ENCODE measurements around the gene FUT4. TPM values are rescaled to one million over a fixed set of nuclear protein-coding genes. Genes with fewer than 3 reads are reported as not detected.
A peak's percentile ranks its signal among the peaks of the same experiment; 100 is the strongest.

Gene FUT4
- total RNA-seq, 1 donor: 7.2 TPM

DNA sequence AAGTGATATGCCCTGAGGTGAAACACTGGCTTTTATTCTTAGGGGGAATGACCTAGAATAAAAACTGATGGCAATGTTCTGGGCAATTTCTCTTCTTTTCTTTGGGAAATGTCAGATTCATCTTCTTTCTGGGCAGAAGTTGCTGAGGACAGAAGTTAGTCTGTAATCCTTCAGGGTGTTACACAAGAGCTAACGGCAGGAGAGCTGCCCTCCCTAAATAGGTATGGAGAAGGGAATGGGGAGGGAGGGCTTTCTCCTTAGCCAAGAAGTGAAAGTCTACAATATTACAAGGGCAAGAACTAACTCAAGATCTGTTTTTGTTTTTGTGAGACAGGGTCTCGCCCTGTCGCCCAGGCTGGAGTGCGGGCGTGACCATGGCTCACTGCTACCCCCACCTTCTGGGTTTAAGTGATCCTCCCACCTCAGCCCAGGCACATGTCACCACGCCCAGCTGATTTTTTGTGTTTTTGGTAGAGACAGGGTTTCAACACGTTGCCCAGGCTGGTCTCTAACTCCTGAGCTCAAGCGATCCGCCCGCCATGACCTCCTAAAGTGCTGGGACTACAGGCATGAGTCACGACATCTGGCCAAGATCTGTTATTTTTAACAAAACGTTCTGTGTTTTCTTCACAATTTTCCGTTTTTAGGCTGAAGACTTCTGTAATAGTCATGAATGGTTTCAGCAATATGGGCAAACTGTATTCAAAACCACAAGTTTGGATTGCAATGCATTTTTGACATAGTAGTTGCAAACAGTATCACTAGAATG, 30.7 kb downstream of the FUT4 start:
- H4K20me1 ChIP-seq (ENCODE audit: insufficient read depth, low read length): no peaks in the 10 kb centered on the region
- TF ChIP-seq, protein P1, sequence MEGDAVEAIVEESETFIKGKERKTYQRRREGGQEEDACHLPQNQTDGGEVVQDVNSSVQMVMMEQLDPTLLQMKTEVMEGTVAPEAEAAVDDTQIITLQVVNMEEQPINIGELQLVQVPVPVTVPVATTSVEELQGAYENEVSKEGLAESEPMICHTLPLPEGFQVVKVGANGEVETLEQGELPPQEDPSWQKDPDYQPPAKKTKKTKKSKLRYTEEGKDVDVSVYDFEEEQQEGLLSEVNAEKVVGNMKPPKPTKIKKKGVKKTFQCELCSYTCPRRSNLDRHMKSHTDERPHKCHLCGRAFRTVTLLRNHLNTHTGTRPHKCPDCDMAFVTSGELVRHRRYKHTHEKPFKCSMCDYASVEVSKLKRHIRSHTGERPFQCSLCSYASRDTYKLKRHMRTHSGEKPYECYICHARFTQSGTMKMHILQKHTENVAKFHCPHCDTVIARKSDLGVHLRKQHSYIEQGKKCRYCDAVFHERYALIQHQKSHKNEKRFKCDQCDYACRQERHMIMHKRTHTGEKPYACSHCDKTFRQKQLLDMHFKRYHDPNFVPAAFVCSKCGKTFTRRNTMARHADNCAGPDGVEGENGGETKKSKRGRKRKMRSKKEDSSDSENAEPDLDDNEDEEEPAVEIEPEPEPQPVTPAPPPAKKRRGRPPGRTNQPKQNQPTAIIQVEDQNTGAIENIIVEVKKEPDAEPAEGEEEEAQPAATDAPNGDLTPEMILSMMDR (IDR thresholded peaks at IDR 0.05; ENCODE audit: extremely low read depth, low read depth, low read length): no peak
- H2AFZ ChIP-seq (ENCODE audit: low read length): peak overlapping the region; percentile 78
- H3K4me2 ChIP-seq (ENCODE audit: insufficient read depth, low read length): peak overlapping the region; percentile 70
- peak overlapping the region; percentile 62 for H3K4me3 ChIP-seq (ENCODE audit: insufficient read depth, low read length)
- H3K27me3 ChIP-seq (ENCODE audit: insufficient read depth, low read length): no peaks in the 10 kb centered on the region
- H3K27ac ChIP-seq (ENCODE audit: low read depth, low read length): peak overlapping the region; percentile 29
- H3K4me1 ChIP-seq (ENCODE audit: insufficient read depth, low read length): peaks cover 12% of the 10 kb centered on the region
- no peaks in the 10 kb centered on the region for H3K79me2 ChIP-seq (ENCODE audit: insufficient read depth, low read length)
- no peaks in the 10 kb centered on the region for H3K9me3 ChIP-seq (ENCODE audit: low read depth, low read length)
- H3K36me3 ChIP-seq (ENCODE audit: insufficient read depth, low read length): no peaks in the 10 kb centered on the region
- DNase-seq (ENCODE audit: insufficient read length, low spot score, missing footprints): peak; percentile 83

DNA sequence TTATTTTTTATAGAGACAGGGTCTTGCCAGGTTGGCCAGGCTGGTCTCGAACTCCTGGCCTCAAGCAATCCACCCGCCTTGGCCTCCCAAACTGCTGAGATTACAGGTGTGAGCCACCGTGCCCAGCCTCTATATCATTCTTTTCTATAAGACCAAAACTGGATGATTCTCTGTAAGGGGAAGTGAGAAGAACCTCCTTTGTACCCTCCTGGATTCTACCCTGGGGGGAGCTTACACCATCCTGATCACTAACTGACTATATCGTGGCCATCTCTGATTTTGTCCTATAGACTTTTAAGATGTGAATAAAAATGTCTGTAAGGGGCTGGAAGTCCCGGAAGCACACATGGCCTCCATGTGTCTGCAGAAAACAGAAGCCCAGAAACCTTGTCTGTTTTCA, 32.6 kb downstream of the FUT4 start:
- H4K20me1 ChIP-seq (ENCODE audit: insufficient read depth, low read length): no peaks in the 10 kb centered on the region
- H2AFZ ChIP-seq (ENCODE audit: low read length): no peak overlapping the region
- no peak overlapping the region for H3K27ac ChIP-seq (ENCODE audit: low read depth, low read length)
- no peak overlapping the region for H3K4me2 ChIP-seq (ENCODE audit: insufficient read depth, low read length)
- H3K9me3 ChIP-seq (ENCODE audit: low read depth, low read length): no peaks in the 10 kb centered on the region
- H3K36me3 ChIP-seq (ENCODE audit: insufficient read depth, low read length): no peaks in the 10 kb centered on the region
- no peak for DNase-seq (ENCODE audit: insufficient read length, low spot score, missing footprints)
- no peaks in the 10 kb centered on the region for H3K79me2 ChIP-seq (ENCODE audit: insufficient read depth, low read length)
- H3K4me3 ChIP-seq (ENCODE audit: insufficient read depth, low read length): no peak overlapping the region
- peaks cover 12% of the 10 kb centered on the region for H3K4me1 ChIP-seq (ENCODE audit: insufficient read depth, low read length)
- no peaks in the 10 kb centered on the region for H3K27me3 ChIP-seq (ENCODE audit: insufficient read depth, low read length)
- TF ChIP-seq, protein P1 (IDR thresholded peaks at IDR 0.05; ENCODE audit: extremely low read depth, low read depth, low read length): no peak

DNA sequence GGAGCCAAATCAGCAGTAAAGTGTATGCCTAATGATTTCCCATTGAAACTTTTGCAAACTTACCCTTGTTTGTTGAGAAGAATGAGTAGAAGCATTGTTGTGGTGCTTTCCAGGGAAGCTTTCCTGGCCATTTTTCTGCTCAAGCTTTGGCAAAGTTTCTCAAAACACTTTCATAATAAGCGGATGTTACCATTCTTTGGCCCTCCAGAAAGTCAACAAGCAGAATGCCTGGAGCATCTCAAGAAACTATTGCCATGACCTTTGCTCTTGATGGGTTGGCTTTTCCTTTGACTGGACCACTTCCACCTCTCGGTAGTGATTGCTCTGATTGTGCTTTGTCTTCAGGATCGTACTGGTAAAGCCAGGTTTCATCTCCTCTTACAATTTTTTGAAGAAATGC, 34.1 kb downstream of the FUT4 start:
- no peak overlapping the region for H3K4me2 ChIP-seq (ENCODE audit: insufficient read depth, low read length)
- H3K9me3 ChIP-seq (ENCODE audit: low read depth, low read length): no peaks in the 10 kb centered on the region
- no peaks in the 10 kb centered on the region for H3K36me3 ChIP-seq (ENCODE audit: insufficient read depth, low read length)
- no peaks in the 10 kb centered on the region for H3K79me2 ChIP-seq (ENCODE audit: insufficient read depth, low read length)
- no peak overlapping the region for H2AFZ ChIP-seq (ENCODE audit: low read length)
- H3K4me1 ChIP-seq (ENCODE audit: insufficient read depth, low read length): peaks cover 12% of the 10 kb centered on the region
- no peak overlapping the region for H3K4me3 ChIP-seq (ENCODE audit: insufficient read depth, low read length)
- TF ChIP-seq, protein P1 (IDR thresholded peaks at IDR 0.05; ENCODE audit: extremely low read depth, low read depth, low read length): no peak
- no peaks in the 10 kb centered on the region for H3K27me3 ChIP-seq (ENCODE audit: insufficient read depth, low read length)
- no peak for DNase-seq (ENCODE audit: insufficient read length, low spot score, missing footprints)
- no peak overlapping the region for H3K27ac ChIP-seq (ENCODE audit: low read depth, low read length)
- no peaks in the 10 kb centered on the region for H4K20me1 ChIP-seq (ENCODE audit: insufficient read depth, low read length)

DNA sequence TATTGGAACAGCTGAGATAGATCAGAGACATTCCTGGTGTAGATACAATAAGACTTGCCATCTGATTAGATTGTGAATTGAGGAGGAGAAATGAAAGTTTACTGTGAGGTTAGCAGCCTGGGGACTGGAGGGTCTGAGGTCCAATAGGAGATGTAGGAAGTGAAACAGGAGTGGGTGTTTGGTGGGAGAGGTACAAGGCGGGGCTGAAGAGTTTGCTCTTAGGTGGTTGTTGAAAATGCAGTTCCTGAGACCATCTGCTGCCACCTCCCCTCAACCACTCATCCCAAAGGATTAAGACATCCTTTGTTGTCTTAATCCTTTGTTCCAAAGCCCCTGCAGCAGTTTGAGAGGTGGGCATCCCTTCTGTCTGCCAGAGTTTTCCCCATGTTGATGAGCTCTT, 38.2 kb downstream of the FUT4 start:
- H3K9me3 ChIP-seq (ENCODE audit: low read depth, low read length): no peaks in the 10 kb centered on the region
- H3K4me2 ChIP-seq (ENCODE audit: insufficient read depth, low read length): no peak overlapping the region
- H3K4me1 ChIP-seq (ENCODE audit: insufficient read depth, low read length): no peaks in the 10 kb centered on the region
- DNase-seq (ENCODE audit: insufficient read length, low spot score, missing footprints): no peak
- TF ChIP-seq, protein P1 (IDR thresholded peaks at IDR 0.05; ENCODE audit: extremely low read depth, low read depth, low read length): no peak
- no peak overlapping the region for H2AFZ ChIP-seq (ENCODE audit: low read length)
- no peaks in the 10 kb centered on the region for H3K36me3 ChIP-seq (ENCODE audit: insufficient read depth, low read length)
- no peaks in the 10 kb centered on the region for H3K79me2 ChIP-seq (ENCODE audit: insufficient read depth, low read length)
- no peak overlapping the region for H3K4me3 ChIP-seq (ENCODE audit: insufficient read depth, low read length)
- no peaks in the 10 kb centered on the region for H4K20me1 ChIP-seq (ENCODE audit: insufficient read depth, low read length)
- H3K27ac ChIP-seq (ENCODE audit: low read depth, low read length): no peak overlapping the region
- H3K27me3 ChIP-seq (ENCODE audit: insufficient read depth, low read length): no peaks in the 10 kb centered on the region

Data from osteoblast (primary cell).